Fibroblast of lung (primary cell): ENCODE results near the gene GIMAP1. TPM values are rescaled to one million over a fixed set of nuclear protein-coding genes. Genes with fewer than 3 reads are reported as not detected.

ENCODE experiments used
- DNase-seq, 2 donors: peaks; one replicate each; pipeline versions ENCODE4 v3.0.0 to v3.0.0-alpha.2; 2010; ENCODE audit warnings: low read depth in 2 of 2
- H2AFZ ChIP-seq: 2 replicates; pipeline ENCODE4 v1.5.1; 2012; ENCODE audit warnings: low read length, control low read depth, inconsistent platforms
- H3K27ac ChIP-seq: 2 replicates; pipeline ENCODE4 v1.5.1; 2011; ENCODE audit warnings: low read length, control low read depth; ENCODE audit not compliant: insufficient read depth
- H3K27me3 ChIP-seq: 2 replicates; pipeline ENCODE4 v1.5.1; 2011; ENCODE audit warnings: mild to moderate bottlenecking, low read length; ENCODE audit not compliant: control insufficient read depth, insufficient read depth
- H3K36me3 ChIP-seq: 2 replicates; pipeline ENCODE4 v1.5.1; 2011; ENCODE audit warnings: low read length; ENCODE audit not compliant: control insufficient read depth, insufficient read depth
- H3K4me1 ChIP-seq: 2 replicates; pipeline ENCODE4 v1.5.1; 2011; ENCODE audit warnings: low read length; ENCODE audit not compliant: control insufficient read depth, insufficient read depth; ENCODE audit errors: extremely low read depth
- H3K4me2 ChIP-seq: 2 replicates; pipeline ENCODE4 v1.5.1; 2011; ENCODE audit warnings: low read length, control low read depth; ENCODE audit not compliant: insufficient read depth; ENCODE audit errors: extremely low read depth
- H3K4me3 ChIP-seq, 4 experiments: fragments of 200-600 bp in 1 of 4; sonication (generic) in 1 of 4; replicated peaks in 1 of 4; 2 replicates each; pipeline ENCODE4 v1.5.1; 2011 to 2016; ENCODE audit warnings: low read length in 4 of 4, low read depth in 3 of 4, mild to moderate bottlenecking in 3 of 4, control low read depth in 2 of 4, inconsistent platforms in 1 of 4, mixed read lengths in 1 of 4; ENCODE audit not compliant: insufficient read depth in 1 of 4; ENCODE audit errors: control extremely low read depth in 1 of 4
- H3K79me2 ChIP-seq: 2 replicates; pipeline ENCODE4 v1.5.1; 2012; ENCODE audit warnings: mild to moderate bottlenecking, low read length, inconsistent platforms; ENCODE audit not compliant: control insufficient read depth, insufficient read depth
- H3K9ac ChIP-seq: 2 replicates; pipeline ENCODE4 v1.5.1; 2011; ENCODE audit warnings: mild to moderate bottlenecking, low read length, control low read depth; ENCODE audit not compliant: insufficient read depth
- H3K9me3 ChIP-seq: 2 replicates; pipeline ENCODE4 v1.5.1; 2012; ENCODE audit warnings: low read depth, low read length; ENCODE audit not compliant: control insufficient read depth, insufficient read depth
- H4K20me1 ChIP-seq: 2 replicates; pipeline ENCODE4 v1.5.1; 2011; ENCODE audit warnings: low read length; ENCODE audit not compliant: control insufficient read depth, insufficient read depth; ENCODE audit errors: extremely low read depth
- CTCF ChIP-seq, 2 donors: IDR thresholded peaks in 1 of 2; conservative IDR thresholded peaks in 1 of 2; 1 replicate in 1 of 2; 2 replicates in 1 of 2; pipeline ENCODE4 v1.5.1; 2011 to 2012; ENCODE audit warnings: low read length in 2 of 2, control low read depth in 1 of 2, inconsistent platforms in 1 of 2, low read depth in 1 of 2, mild to moderate bottlenecking in 1 of 2
- EZH2 ChIP-seq: IDR thresholded peaks from 2 replicates; pipeline ENCODE4 v1.5.1; 2012; ENCODE audit warnings: low read length, control low read depth, mild to moderate bottlenecking; ENCODE audit errors: missing control alignments
- polyA plus RNA-seq, 2 donors: library from polyadenylated mRNA; depleted of rRNA in 1 of 2; stranded (reverse) in 1 of 2; unstranded in 1 of 2; fragments of >200 nt; gene quantifications; 2 replicates each; pipeline ENCODE4 v1.2.1, GENCODE V29; 2011 to 2012; ENCODE audit warnings: missing spikeins in 1 of 2
- total RNA-seq: library from RNA; depleted of rRNA; stranded (reverse); fragments of >200 nt; gene quantifications from 2 replicates; pipeline ENCODE4 v1.2.1, GENCODE V29; 2014

Gene GIMAP1
- total and polyA plus RNA-seq, 2 donors (not counting 1 experiment from before 2014, with no cell fraction given): under 0.01 to 0.01 TPM

DNA sequence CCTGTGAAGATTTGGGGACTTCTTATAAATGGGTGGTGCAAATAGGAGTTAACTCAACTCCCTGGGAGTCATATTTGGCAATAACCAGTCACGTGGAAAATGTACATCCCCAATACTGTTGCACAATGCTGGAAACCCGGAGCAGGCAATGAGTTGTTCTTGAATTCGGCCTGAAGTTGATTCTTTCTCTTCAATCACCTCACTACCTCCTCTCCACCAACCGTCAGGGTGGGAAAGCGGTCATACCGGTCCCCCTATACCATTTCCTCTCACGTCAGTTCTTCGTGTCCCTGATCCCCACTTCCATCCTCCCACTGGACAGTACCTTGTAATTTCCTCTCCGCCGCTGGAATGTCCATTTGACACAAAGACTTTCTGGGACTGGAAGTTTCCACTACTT lies 23.6 kb downstream of the GIMAP1 start:
- H3K36me3 ChIP-seq: no peaks in the 10 kb centered on the region
- TF ChIP-seq CTCF (conservative IDR thresholded peaks at IDR 0.05 in 1 of 2, IDR thresholded peaks at IDR 0.05 in 1 of 2; ENCODE audit: low read depth in 1 of 2, low read length in 2 of 2) (no peak), EZH2 (no peak)
- H4K20me1 ChIP-seq: no peaks in the 10 kb centered on the region
- no peak overlapping the region for H3K27ac ChIP-seq
- H2AFZ ChIP-seq: no peak overlapping the region
- no peak overlapping the region for H3K9ac ChIP-seq
- no peak overlapping the region for H3K4me2 ChIP-seq
- H3K4me1 ChIP-seq: no peaks in the 10 kb centered on the region
- no peak overlapping the region for H3K4me3 ChIP-seq
- H3K79me2 ChIP-seq: no peaks in the 10 kb centered on the region
- H3K9me3 ChIP-seq: no peaks in the 10 kb centered on the region
- no peak for DNase-seq
- H3K27me3 ChIP-seq: no peaks in the 10 kb centered on the region

DNA sequence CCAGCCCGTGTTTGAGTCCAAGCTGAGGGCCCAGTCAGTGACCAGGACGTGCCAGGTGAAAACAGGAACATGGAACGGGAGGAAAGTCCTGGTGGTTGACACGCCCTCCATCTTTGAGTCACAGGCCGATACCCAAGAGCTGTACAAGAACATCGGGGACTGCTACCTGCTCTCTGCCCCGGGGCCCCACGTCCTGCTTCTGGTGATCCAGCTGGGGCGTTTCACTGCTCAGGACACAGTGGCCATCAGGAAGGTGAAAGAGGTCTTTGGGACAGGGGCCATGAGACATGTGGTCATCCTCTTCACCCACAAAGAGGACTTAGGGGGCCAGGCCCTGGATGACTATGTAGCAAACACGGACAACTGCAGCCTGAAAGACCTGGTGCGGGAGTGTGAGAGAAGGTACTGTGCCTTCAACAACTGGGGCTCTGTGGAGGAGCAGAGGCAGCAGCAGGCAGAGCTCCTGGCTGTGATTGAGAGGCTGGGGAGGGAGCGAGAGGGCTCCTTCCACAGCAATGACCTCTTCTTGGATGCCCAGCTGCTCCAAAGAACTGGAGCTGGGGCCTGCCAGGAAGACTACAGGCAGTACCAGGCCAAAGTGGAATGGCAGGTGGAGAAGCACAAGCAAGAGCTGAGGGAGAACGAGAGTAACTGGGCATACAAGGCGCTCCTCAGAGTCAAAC lies 26.0 kb downstream of the GIMAP1 start:
- DNase-seq: no peak
- H3K4me1 ChIP-seq: no peaks in the 10 kb centered on the region
- no peak overlapping the region for H3K4me2 ChIP-seq
- no peak overlapping the region for H3K4me3 ChIP-seq
- H3K36me3 ChIP-seq: no peaks in the 10 kb centered on the region
- no peaks in the 10 kb centered on the region for H3K27me3 ChIP-seq
- H3K9me3 ChIP-seq: no peaks in the 10 kb centered on the region
- H2AFZ ChIP-seq: no peak overlapping the region
- H3K9ac ChIP-seq: no peak overlapping the region
- TF ChIP-seq EZH2: no peak
- TF ChIP-seq CTCF (conservative IDR thresholded peaks at IDR 0.05 in 1 of 2, IDR thresholded peaks at IDR 0.05 in 1 of 2; ENCODE audit: low read depth in 1 of 2, low read length in 2 of 2): no peak
- H3K27ac ChIP-seq: no peak overlapping the region
- H4K20me1 ChIP-seq: no peaks in the 10 kb centered on the region
- no peaks in the 10 kb centered on the region for H3K79me2 ChIP-seq

DNA sequence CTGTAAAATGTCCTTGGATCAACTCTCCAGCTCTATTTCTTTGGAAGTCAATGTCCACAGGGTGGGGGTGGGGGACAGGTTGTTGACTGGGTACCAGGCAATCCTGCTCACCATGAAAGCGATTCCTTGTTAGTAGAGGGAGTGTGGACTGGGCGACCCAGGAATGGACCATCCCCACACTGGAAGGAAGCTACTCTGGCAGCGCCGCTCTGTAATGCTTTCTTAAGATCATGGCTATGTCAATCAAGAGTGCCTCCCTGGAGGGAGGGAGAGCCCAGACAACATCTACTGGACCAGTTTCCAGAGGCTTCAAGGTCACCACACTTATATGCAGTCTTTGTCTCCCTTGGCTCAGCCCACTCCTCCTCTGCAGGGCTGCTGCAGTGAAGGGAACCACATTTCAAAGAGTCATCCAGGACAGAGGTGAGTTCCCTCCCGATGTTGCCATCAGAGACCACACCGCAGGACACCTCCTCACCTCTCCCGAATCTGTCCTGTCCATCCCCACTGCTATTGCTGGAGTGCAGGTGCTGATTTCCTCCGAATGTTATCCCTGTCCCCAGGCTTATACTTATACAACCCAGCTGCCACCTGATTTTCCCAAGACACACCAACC lies 27.7 kb downstream of the GIMAP1 start:
- Histone ChIP-seq H3K4me3 (no peak overlapping the region), H3K4me1 (no peaks in the 10 kb centered on the region), H3K9ac (no peak overlapping the region), H3K9me3 (no peaks in the 10 kb centered on the region), H4K20me1 (no peaks in the 10 kb centered on the region), H3K36me3 (no peaks in the 10 kb centered on the region), H3K27me3 (no peaks in the 10 kb centered on the region), H2AFZ (no peak overlapping the region), H3K27ac (no peak overlapping the region), H3K79me2 (no peaks in the 10 kb centered on the region), H3K4me2 (no peak overlapping the region)
- DNase-seq: no peak
- TF ChIP-seq EZH2: no peak
- no peak for TF ChIP-seq CTCF (conservative IDR thresholded peaks at IDR 0.05 in 1 of 2, IDR thresholded peaks at IDR 0.05 in 1 of 2; ENCODE audit: low read depth in 1 of 2, low read length in 2 of 2)
